Epithelial cell of proximal tubule (primary cell): ENCODE results near the gene PPY. TPM values are rescaled to one million over a fixed set of nuclear protein-coding genes. Genes with fewer than 3 reads are reported as not detected.

Experiments
- DNase-seq: peaks from one replicate; pipeline ENCODE4 v3.0.0-alpha.2; 2011; ENCODE audit warnings: low read depth
- H3K4me3 ChIP-seq: 2 replicates; pipeline ENCODE4 v1.5.1; 2011; ENCODE audit warnings: low read depth, mild to moderate bottlenecking, low read length
- CTCF ChIP-seq: conservative IDR thresholded peaks from 2 replicates; pipeline ENCODE4 v1.5.1; 2012; ENCODE audit warnings: low read depth, mild to moderate bottlenecking, low read length
- total RNA-seq: library from RNA; depleted of rRNA; stranded (reverse); fragments of >200 nt; gene quantifications from 2 replicates; pipeline ENCODE4 v1.2.3, GENCODE V29; 2015

The PPY gene
- total RNA-seq, 1 donor from 2014 or later: not detected

- no peak for TF ChIP-seq CTCF
- H3K4me3 ChIP-seq: no peak overlapping the region
- DNase-seq: no peak
Observed at GRCh38 chr17:43917016-43917347, 25.3 kb downstream of the PPY start.

- DNase-seq: no peak
- no peak for TF ChIP-seq CTCF
- H3K4me3 ChIP-seq: no peak overlapping the region
Observed at GRCh38 chr17:43916385-43916784, 25.9 kb downstream of the PPY start.

GRCh38 chr17:43915559-43915958 is 26.7 kb downstream of the PPY start:
- H3K4me3 ChIP-seq: no peak overlapping the region
- DNase-seq: no peak
- no peak for TF ChIP-seq CTCF

DNA sequence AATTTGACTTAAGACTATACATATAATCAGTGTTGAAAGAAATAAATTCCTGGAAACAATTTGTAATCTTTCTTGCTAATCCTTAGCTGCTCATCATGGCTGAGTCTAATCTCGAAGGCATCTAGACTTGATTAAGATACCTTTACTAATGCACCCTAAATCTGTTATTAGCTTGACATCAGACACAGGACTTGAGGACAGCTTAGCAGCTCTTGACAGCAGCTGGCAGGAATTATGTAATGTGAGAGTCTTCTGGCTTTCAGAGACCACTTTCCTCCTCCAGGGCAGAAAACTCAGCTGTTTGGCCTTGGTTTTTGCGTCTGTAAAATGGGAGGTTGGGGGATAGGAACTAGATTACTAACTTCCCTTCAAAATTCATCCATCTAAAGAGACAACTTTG is 27.8 kb downstream of the PPY start:
- no peak for DNase-seq
- no peak for TF ChIP-seq CTCF
- no peak overlapping the region for H3K4me3 ChIP-seq

DNA sequence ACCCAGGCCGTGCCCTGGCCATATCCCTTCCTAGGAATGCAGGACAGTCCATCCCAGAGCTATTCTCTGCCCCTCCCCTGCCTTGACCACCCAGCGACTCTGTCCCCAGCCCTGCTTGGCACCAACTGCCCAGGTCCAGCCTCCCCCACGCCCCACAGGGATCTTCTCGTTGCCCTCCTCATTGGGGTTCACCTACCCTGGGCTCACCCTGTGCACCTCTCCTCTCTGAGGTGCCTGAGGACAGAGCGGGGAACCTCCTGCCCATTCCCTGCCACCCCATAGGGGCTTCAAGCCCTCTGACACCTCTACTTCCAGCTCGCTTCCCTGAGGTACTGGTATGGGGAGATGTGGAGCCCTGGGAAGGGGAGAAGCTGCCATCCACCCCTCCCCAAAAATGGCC is 28.7 kb downstream of the PPY start:
- no peak for DNase-seq
- TF ChIP-seq CTCF: no peak
- no peak overlapping the region for H3K4me3 ChIP-seq

- DNase-seq: no peak
- H3K4me3 ChIP-seq: no peak overlapping the region
- no peak for TF ChIP-seq CTCF
Observed at GRCh38 chr17:43912635-43913304, 29.5 kb downstream of the PPY start.

DNA sequence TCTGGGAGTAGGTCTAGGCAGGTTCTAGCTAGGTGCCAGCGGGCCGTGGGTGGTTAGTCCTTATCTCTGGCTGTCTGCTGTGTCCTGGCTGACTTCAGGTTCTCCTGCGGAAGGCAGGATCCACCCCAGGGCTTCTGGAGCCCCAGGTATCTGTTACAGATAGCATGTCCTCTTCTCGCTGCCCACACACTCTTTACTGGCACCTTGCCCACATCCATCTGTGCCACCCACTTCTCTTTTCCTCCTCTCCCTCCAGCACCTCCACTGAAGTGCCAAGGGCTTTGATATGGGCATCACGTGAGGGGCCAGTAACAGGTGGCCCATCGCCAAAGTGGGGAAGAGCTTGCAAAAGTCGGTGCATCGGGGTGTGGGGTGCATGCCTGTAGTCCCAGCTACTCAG is 30.4 kb downstream of the PPY start:
- DNase-seq: no peak
- no peak for TF ChIP-seq CTCF
- H3K4me3 ChIP-seq: no peak overlapping the region
